Measurements from ENCODE around the gene KCNIP3.

The KCNIP3 gene

GRCh38 chr2:95310651-95311050, 13.5 kb downstream of the KCNIP3 start:
- TF ChIP-seq, protein P1, sequence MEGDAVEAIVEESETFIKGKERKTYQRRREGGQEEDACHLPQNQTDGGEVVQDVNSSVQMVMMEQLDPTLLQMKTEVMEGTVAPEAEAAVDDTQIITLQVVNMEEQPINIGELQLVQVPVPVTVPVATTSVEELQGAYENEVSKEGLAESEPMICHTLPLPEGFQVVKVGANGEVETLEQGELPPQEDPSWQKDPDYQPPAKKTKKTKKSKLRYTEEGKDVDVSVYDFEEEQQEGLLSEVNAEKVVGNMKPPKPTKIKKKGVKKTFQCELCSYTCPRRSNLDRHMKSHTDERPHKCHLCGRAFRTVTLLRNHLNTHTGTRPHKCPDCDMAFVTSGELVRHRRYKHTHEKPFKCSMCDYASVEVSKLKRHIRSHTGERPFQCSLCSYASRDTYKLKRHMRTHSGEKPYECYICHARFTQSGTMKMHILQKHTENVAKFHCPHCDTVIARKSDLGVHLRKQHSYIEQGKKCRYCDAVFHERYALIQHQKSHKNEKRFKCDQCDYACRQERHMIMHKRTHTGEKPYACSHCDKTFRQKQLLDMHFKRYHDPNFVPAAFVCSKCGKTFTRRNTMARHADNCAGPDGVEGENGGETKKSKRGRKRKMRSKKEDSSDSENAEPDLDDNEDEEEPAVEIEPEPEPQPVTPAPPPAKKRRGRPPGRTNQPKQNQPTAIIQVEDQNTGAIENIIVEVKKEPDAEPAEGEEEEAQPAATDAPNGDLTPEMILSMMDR (IDR thresholded peaks at IDR 0.05; ENCODE audit: poor library complexity, severe bottlenecking), result no peak
- ATAC-seq (ENCODE audit: low read depth), result peak; percentile 38; the same call in 2 of the 3 replicates
- Histone ChIP-seq H3K27me3 (ENCODE audit: insufficient read depth, poor library complexity, severe bottlenecking) (no peaks in the 10 kb centered on the region), H3K27ac (ENCODE audit: poor library complexity, severe bottlenecking) (no peak overlapping the region), H3K9me3 (ENCODE audit: severe bottlenecking) (no peaks in the 10 kb centered on the region), H3K4me3 (ENCODE audit: severe bottlenecking) (no peak overlapping the region), H3K36me3 (ENCODE audit: low read depth) (no peaks in the 10 kb centered on the region), H3K4me1 (ENCODE audit: insufficient read depth, poor library complexity, severe bottlenecking) (peaks cover 4% of the 10 kb centered on the region)
- no peak for DNase-seq (ENCODE audit: low spot score)

DNA sequence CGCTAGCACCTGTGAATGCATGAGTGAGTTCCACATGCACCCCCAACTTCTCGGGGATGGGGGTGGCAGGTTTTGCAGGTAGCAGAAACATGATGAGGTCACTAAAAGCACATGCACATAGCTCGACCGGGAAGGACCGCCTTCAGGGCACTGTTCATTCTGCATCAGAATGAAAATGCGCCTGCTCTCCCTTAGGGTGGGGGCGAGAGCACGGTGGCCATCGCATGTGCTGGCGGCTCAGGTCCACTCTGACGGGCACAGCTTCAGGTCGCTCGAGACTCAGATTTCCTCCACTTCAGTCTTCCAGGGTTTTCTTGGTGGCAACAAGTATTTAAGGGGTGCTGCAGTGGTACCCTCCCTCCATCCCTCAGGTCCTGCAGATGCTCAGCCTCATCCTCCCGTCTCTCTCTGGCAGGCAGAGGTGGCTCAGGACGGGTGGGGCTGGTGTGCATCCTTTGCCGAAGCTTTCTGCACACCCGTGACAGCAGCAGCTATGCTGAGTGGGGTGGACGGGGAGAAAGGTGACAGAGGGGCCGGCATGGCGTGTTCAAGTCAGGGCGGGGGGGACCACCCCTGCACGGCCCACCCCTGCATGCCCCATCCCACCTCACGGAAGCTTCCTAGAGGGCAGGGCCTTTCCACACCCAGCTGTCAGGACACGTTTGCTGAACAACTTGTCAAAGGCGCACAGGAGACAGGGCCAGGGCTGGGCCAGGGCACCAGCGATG, 14.8 kb downstream of the KCNIP3 start:
- H3K4me1 ChIP-seq (ENCODE audit: insufficient read depth, poor library complexity, severe bottlenecking), result peaks cover 17% of the 10 kb centered on the region
- H3K4me3 ChIP-seq (ENCODE audit: severe bottlenecking), result no peak overlapping the region
- no peaks in the 10 kb centered on the region for H3K27me3 ChIP-seq (ENCODE audit: insufficient read depth, poor library complexity, severe bottlenecking)
- DNase-seq (ENCODE audit: low spot score), result no peak
- no peaks in the 10 kb centered on the region for H3K9me3 ChIP-seq (ENCODE audit: severe bottlenecking)
- no peak for ATAC-seq (ENCODE audit: low read depth)
- H3K36me3 ChIP-seq (ENCODE audit: low read depth), result no peaks in the 10 kb centered on the region
- TF ChIP-seq, protein P1 (IDR thresholded peaks at IDR 0.05; ENCODE audit: poor library complexity, severe bottlenecking), result no peak
- H3K27ac ChIP-seq (ENCODE audit: poor library complexity, severe bottlenecking), result no peak overlapping the region

GRCh38 chr2:95312543-95313201, 15.5 kb downstream of the KCNIP3 start:
- ATAC-seq (ENCODE audit: low read depth), result no peak
- Histone ChIP-seq H3K27ac (ENCODE audit: poor library complexity, severe bottlenecking) (no peak overlapping the region), H3K27me3 (ENCODE audit: insufficient read depth, poor library complexity, severe bottlenecking) (no peaks in the 10 kb centered on the region), H3K36me3 (ENCODE audit: low read depth) (no peaks in the 10 kb centered on the region), H3K9me3 (ENCODE audit: severe bottlenecking) (no peaks in the 10 kb centered on the region), H3K4me3 (ENCODE audit: severe bottlenecking) (no peak overlapping the region), H3K4me1 (ENCODE audit: insufficient read depth, poor library complexity, severe bottlenecking) (peaks cover 18% of the 10 kb centered on the region)
- DNase-seq (ENCODE audit: low spot score), result no peak
- TF ChIP-seq, protein P1 (IDR thresholded peaks at IDR 0.05; ENCODE audit: poor library complexity, severe bottlenecking), result no peak

GRCh38 chr2:95313296-95314131, 16.4 kb downstream of the KCNIP3 start:
- Histone ChIP-seq H3K27ac (ENCODE audit: poor library complexity, severe bottlenecking) (no peak overlapping the region), H3K36me3 (ENCODE audit: low read depth) (no peaks in the 10 kb centered on the region), H3K27me3 (ENCODE audit: insufficient read depth, poor library complexity, severe bottlenecking) (no peaks in the 10 kb centered on the region), H3K9me3 (ENCODE audit: severe bottlenecking) (no peaks in the 10 kb centered on the region), H3K4me3 (ENCODE audit: severe bottlenecking) (no peak overlapping the region), H3K4me1 (ENCODE audit: insufficient read depth, poor library complexity, severe bottlenecking) (peaks cover 18% of the 10 kb centered on the region)
- TF ChIP-seq, protein P1 (IDR thresholded peaks at IDR 0.05; ENCODE audit: poor library complexity, severe bottlenecking), result no peak
- DNase-seq (ENCODE audit: low spot score), result no peak
- ATAC-seq (ENCODE audit: low read depth), result no peak
